Mesenchymal stem cell (in vitro differentiated cells and primary cell): ENCODE results near the gene NEGR1.

ENCODE experiments used
- DNase-seq: peaks from one replicate; pipeline ENCODE4 v3.0.0-alpha.2; 2013
- H2AFZ ChIP-seq: one replicate; pipeline ENCODE4 v1.6.1; 2013; ENCODE audit warnings: low read depth, mild to moderate bottlenecking, control low read depth, inconsistent platforms, low read length, moderate library complexity
- H2AK5ac ChIP-seq: 2 replicates; pipeline ENCODE4 v1.6.1; 2013; ENCODE audit warnings: low read length, moderate library complexity, mild to moderate bottlenecking, inconsistent platforms; ENCODE audit not compliant: severe bottlenecking
- H2BK120ac ChIP-seq: one replicate; pipeline ENCODE4 v1.6.1; 2013; ENCODE audit warnings: low read depth, mild to moderate bottlenecking, inconsistent platforms, low read length, moderate library complexity
- H2BK12ac ChIP-seq, 2 experiments: one replicate each; pipeline ENCODE4 v1.6.1; 2013; ENCODE audit warnings: inconsistent platforms in 2 of 2, low read length in 2 of 2, mild to moderate bottlenecking in 2 of 2, moderate library complexity in 2 of 2, control low read depth in 1 of 2
- H2BK15ac ChIP-seq: one replicate; pipeline ENCODE4 v1.6.1; 2013; ENCODE audit warnings: mild to moderate bottlenecking, low read depth, inconsistent platforms; ENCODE audit not compliant: poor library complexity, severe bottlenecking
- H2BK5ac ChIP-seq: 2 replicates; pipeline ENCODE4 v1.6.1; 2013; ENCODE audit warnings: low read depth, mild to moderate bottlenecking, low read length, control low read depth, inconsistent platforms; ENCODE audit not compliant: poor library complexity, severe bottlenecking
- H3K14ac ChIP-seq, 2 experiments: one replicate each; pipeline ENCODE4 v1.6.1; 2013; ENCODE audit warnings: inconsistent platforms in 2 of 2, low read length in 2 of 2, control low read depth in 1 of 2, mild to moderate bottlenecking in 1 of 2, moderate library complexity in 1 of 2
- H3K18ac ChIP-seq, 2 experiments: one replicate each; pipeline ENCODE4 v1.6.1; 2013; ENCODE audit warnings: inconsistent platforms in 2 of 2, low read length in 2 of 2, control low read depth in 1 of 2, low read depth in 1 of 2, mild to moderate bottlenecking in 1 of 2
- H3K23ac ChIP-seq, 2 experiments: one replicate each; pipeline ENCODE4 v1.6.1; 2013; ENCODE audit warnings: inconsistent platforms in 2 of 2, low read length in 2 of 2, mild to moderate bottlenecking in 2 of 2, moderate library complexity in 2 of 2, control low read depth in 1 of 2
- H3K27ac ChIP-seq: 2 replicates; pipeline ENCODE4 v1.5.1; 2013; ENCODE audit warnings: mild to moderate bottlenecking, moderate library complexity, low read length, control low read depth, inconsistent platforms; ENCODE audit not compliant: poor library complexity, severe bottlenecking
- H3K27me3 ChIP-seq, 2 experiments: 2 replicates each; pipeline versions ENCODE4 v1.6.1 to v1.7.0; 2013; ENCODE audit warnings: low read length in 2 of 2, mild to moderate bottlenecking in 2 of 2, moderate library complexity in 2 of 2, control low read depth in 1 of 2, inconsistent platforms in 1 of 2; ENCODE audit not compliant: control insufficient read depth in 1 of 2, insufficient read depth in 1 of 2
- H3K36me3 ChIP-seq, 2 experiments: 2 replicates each; pipeline versions ENCODE4 v1.6.1 to v1.7.0; 2013; ENCODE audit warnings: low read length in 2 of 2, control low read depth in 1 of 2, inconsistent platforms in 1 of 2, low read depth in 1 of 2, mild to moderate bottlenecking in 1 of 2; ENCODE audit not compliant: insufficient read depth in 2 of 2, control insufficient read depth in 1 of 2
- H3K4ac ChIP-seq, 2 experiments: one replicate each; pipeline ENCODE4 v1.6.1; 2013; ENCODE audit warnings: inconsistent platforms in 2 of 2, low read length in 2 of 2, mild to moderate bottlenecking in 2 of 2, moderate library complexity in 2 of 2, control low read depth in 1 of 2, low read depth in 1 of 2
- H3K4me1 ChIP-seq: 2 replicates; pipeline ENCODE4 v1.6.1; 2013; ENCODE audit warnings: low read depth, low read length, control low read depth; ENCODE audit not compliant: control insufficient read depth, insufficient read depth
- H3K4me2 ChIP-seq: 2 replicates; pipeline ENCODE4 v1.6.1; 2013; ENCODE audit warnings: low read length, mild to moderate bottlenecking, inconsistent platforms; ENCODE audit not compliant: poor library complexity, severe bottlenecking
- H3K4me3 ChIP-seq, 2 experiments: 2 replicates each; pipeline versions ENCODE4 v1.5.1 to v1.7.0; 2013; ENCODE audit warnings: low read length in 2 of 2, mild to moderate bottlenecking in 2 of 2, control low read depth in 1 of 2, low read depth in 1 of 2; ENCODE audit not compliant: insufficient read depth in 1 of 2
- H3K79me1 ChIP-seq: replicated peaks from 2 replicates; pipeline ENCODE4 v1.6.1; 2013; ENCODE audit warnings: mild to moderate bottlenecking, control low read depth, low read length, inconsistent platforms; ENCODE audit not compliant: poor library complexity, severe bottlenecking
- H3K9ac ChIP-seq: 2 replicates; pipeline ENCODE4 v1.7.0; 2013; ENCODE audit warnings: mild to moderate bottlenecking, low read length, moderate library complexity
- H3K9me3 ChIP-seq: 2 replicates; pipeline ENCODE4 v1.7.0; 2013; ENCODE audit warnings: mild to moderate bottlenecking, low read length; ENCODE audit not compliant: control insufficient read depth
- H4K8ac ChIP-seq: one replicate; pipeline ENCODE4 v1.6.1; 2013; ENCODE audit warnings: inconsistent platforms, mild to moderate bottlenecking, low read length, moderate library complexity
- H4K91ac ChIP-seq: one replicate; pipeline ENCODE4 v1.6.1; 2013; ENCODE audit warnings: mild to moderate bottlenecking, low read length, inconsistent platforms
- WGBS: methylation state at CpG from one replicate; pipeline ENCODE4 v1.1.7; 2013; ENCODE audit warnings: mixed read lengths; 5-methylcytosine and 5-hydroxymethylcytosine counted together

The NEGR1 gene

GRCh38 chr1:72284348-72285073 lies 2.2 kb upstream of the NEGR1 start:
- Histone ChIP-seq H4K8ac (peak overlapping the region; percentile 80), H3K9me3 (no peaks in the 10 kb centered on the region), H2BK120ac (no peak overlapping the region), H3K14ac (no peak overlapping the region), H3K9ac (peak overlapping the region; percentile 99), H3K27me3 (no peaks in the 10 kb centered on the region), H2BK12ac (no peak overlapping the region), H2BK5ac (peak overlapping the region; percentile 100), H3K4me1 (peaks cover 2% of the 10 kb centered on the region), H3K4ac (no peak overlapping the region), H3K36me3 (no peaks in the 10 kb centered on the region), H2AK5ac (no peak overlapping the region), H4K91ac (no peak overlapping the region), H3K4me3 (peak overlapping the region; percentile 21 to 97), H3K18ac (peak overlapping the region; percentile 7 to 16), H2AFZ (peak overlapping the region; percentile 1), H3K4me2 (peak overlapping the region; percentile 84), H3K23ac (no peak overlapping the region), H3K27ac (peak overlapping the region; percentile 100), H3K79me1 (no peaks in the 10 kb centered on the region), H2BK15ac (no peak overlapping the region)
- DNase-seq = peak; percentile 82
- 2% methylated on average over 18 of the region's 24 CpGs for WGBS

- DNase-seq = no peak
- 0% methylated on average over 1 of the region's 7 CpGs for whole genome bisulfite sequencing
- Histone ChIP-seq H3K27ac (peak overlapping the region; percentile 100), H3K4me1 (peaks cover 2% of the 10 kb centered on the region), H4K91ac (no peak overlapping the region), H3K27me3 (no peaks in the 10 kb centered on the region), H2BK5ac (peak overlapping the region; percentile 100), H3K9ac (peak overlapping the region; percentile 99), H3K79me1 (no peaks in the 10 kb centered on the region), H3K4ac (no peak overlapping the region), H2BK12ac (peak overlapping the region; percentile 2 to 37), H4K8ac (peak overlapping the region; percentile 82), H2BK120ac (peak overlapping the region; percentile 39), H2AFZ (peak overlapping the region; percentile 85), H3K14ac (peak overlapping the region in 1 of 2 experiments; percentile 44), H3K18ac (peak overlapping the region; percentile 7 to 71), H3K4me3 (peak overlapping the region; percentile 71 to 97), H2BK15ac (peak overlapping the region; percentile 0), H3K4me2 (peak overlapping the region; percentile 84), H3K36me3 (no peaks in the 10 kb centered on the region), H2AK5ac (peak overlapping the region; percentile 84), H3K9me3 (no peaks in the 10 kb centered on the region), H3K23ac (no peak overlapping the region)
Observed at GRCh38 chr1:72284084-72284347, 1.7 kb upstream of the NEGR1 start.

DNA sequence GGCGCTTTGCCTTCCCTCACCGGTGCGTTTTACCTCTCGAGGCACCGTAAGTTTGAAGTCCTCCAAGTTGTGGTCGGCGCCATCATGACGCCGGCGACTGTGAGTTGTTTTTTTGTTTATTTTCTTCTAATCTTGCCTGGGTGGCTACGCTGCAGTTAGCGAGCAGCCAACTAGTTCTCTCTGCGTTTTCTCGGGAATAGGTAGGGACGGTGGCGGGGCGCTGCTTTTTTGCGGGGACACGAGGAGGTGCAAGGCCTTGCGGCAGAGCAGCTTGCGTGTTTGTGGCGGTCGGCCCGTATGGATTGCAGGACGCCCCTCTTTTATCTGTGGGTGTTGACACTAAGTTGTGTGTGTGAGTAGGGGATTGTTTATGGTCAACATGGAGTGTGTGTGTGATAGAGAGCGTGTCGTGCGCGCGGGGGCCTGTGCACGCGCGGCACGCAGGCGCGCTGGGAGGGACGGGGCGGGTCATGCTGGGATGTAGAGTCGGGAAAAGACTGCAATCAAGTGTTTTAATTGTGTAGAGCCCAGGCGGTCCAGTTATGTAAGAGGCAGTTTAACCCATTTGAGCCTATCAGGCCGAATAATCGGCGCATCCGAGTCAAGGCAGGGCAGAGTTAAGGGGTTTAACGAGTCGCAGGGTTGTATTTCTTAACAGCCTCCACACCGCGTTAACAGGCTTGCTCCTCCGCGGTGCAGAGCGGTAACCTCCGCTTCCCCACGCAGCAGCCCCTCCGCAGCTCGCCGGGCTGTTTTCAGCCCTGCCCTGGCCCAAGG lies 1.2 kb upstream of the NEGR1 start:
- peak overlapping the region; percentile 99 for H3K9ac ChIP-seq
- peak overlapping the region; percentile 71 to 97 for H3K4me3 ChIP-seq
- no peaks in the 10 kb centered on the region for H3K36me3 ChIP-seq
- no peaks in the 10 kb centered on the region for H3K9me3 ChIP-seq
- peak overlapping the region; percentile 0 for H2BK15ac ChIP-seq
- peak overlapping the region; percentile 84 for H2AK5ac ChIP-seq
- peak overlapping the region; percentile 100 for H3K27ac ChIP-seq
- peak overlapping the region; percentile 82 for H4K8ac ChIP-seq
- H3K4me2 ChIP-seq = peak overlapping the region; percentile 84
- H2BK5ac ChIP-seq = peak overlapping the region; percentile 100
- no peaks in the 10 kb centered on the region for H3K27me3 ChIP-seq
- DNase-seq = peak; percentile 83
- H3K18ac ChIP-seq = peak overlapping the region; percentile 71 to 86
- H3K4ac ChIP-seq = no peak overlapping the region
- H3K79me1 ChIP-seq = no peaks in the 10 kb centered on the region
- H3K4me1 ChIP-seq = peaks cover 2% of the 10 kb centered on the region
- under 1% methylated on average over 56 of the region's 56 CpGs for WGBS
- peak overlapping the region; percentile 95 for H2AFZ ChIP-seq
- peak overlapping the region; percentile 39 for H2BK120ac ChIP-seq
- peak overlapping the region in 1 of 2 experiments; percentile 44 for H3K14ac ChIP-seq
- peak overlapping the region; percentile 2 to 37 for H2BK12ac ChIP-seq
- peak overlapping the region in 1 of 2 experiments; percentile 6 for H3K23ac ChIP-seq
- no peak overlapping the region for H4K91ac ChIP-seq

- no peak overlapping the region for H2BK12ac ChIP-seq
- WGBS = 0% methylated on average over 7 of the region's 8 CpGs
- peak overlapping the region; percentile 95 for H2AFZ ChIP-seq
- H3K4me2 ChIP-seq = peak overlapping the region; percentile 84
- no peak overlapping the region for H4K91ac ChIP-seq
- peak overlapping the region; percentile 87 for H2BK5ac ChIP-seq
- H3K4me1 ChIP-seq = peaks cover 2% of the 10 kb centered on the region
- no peak overlapping the region for H3K23ac ChIP-seq
- H3K9me3 ChIP-seq = no peaks in the 10 kb centered on the region
- H2AK5ac ChIP-seq = no peak overlapping the region
- no peaks in the 10 kb centered on the region for H3K36me3 ChIP-seq
- peak overlapping the region in 1 of 2 experiments; percentile 62 for H3K18ac ChIP-seq
- no peaks in the 10 kb centered on the region for H3K27me3 ChIP-seq
- H3K14ac ChIP-seq = no peak overlapping the region
- peak overlapping the region; percentile 99 for H3K9ac ChIP-seq
- peak overlapping the region; percentile 71 to 97 for H3K4me3 ChIP-seq
- no peak overlapping the region for H2BK120ac ChIP-seq
- H4K8ac ChIP-seq = no peak overlapping the region
- no peak overlapping the region for H2BK15ac ChIP-seq
- H3K79me1 ChIP-seq = no peaks in the 10 kb centered on the region
- no peak overlapping the region for H3K4ac ChIP-seq
- H3K27ac ChIP-seq = peak overlapping the region; percentile 100
- DNase-seq = no peak
Observed at GRCh38 chr1:72283022-72283306, 625 bp upstream of the NEGR1 start.
